Muscle layer of duodenum (tissue), 2 donors: Measurements from ENCODE around the gene SORCS2.

Experiments
- H3K27ac ChIP-seq: one replicate; pipeline ENCODE4 v1.7.0; 2013; ENCODE audit warnings: mild to moderate bottlenecking, low read length
- H3K27me3 ChIP-seq: one replicate; pipeline ENCODE4 v1.7.0; 2013; ENCODE audit warnings: low read depth, mild to moderate bottlenecking, control low read depth, low read length
- H3K36me3 ChIP-seq, 2 donors: one replicate each; pipeline ENCODE4 v1.7.0; 2013; ENCODE audit warnings: low read length in 2 of 2, control low read depth in 1 of 2, mild to moderate bottlenecking in 1 of 2; ENCODE audit not compliant: insufficient read depth in 2 of 2, control insufficient read depth in 1 of 2
- H3K4me1 ChIP-seq, 2 donors: one replicate each; pipeline ENCODE4 v1.7.0; 2013; ENCODE audit warnings: low read length in 2 of 2, mild to moderate bottlenecking in 2 of 2, control low read depth in 1 of 2, moderate library complexity in 1 of 2; ENCODE audit not compliant: insufficient read depth in 2 of 2, control insufficient read depth in 1 of 2
- H3K4me3 ChIP-seq, 2 donors: one replicate each; pipeline ENCODE4 v1.7.0; 2013; ENCODE audit warnings: low read length in 2 of 2, low read depth in 1 of 2, mild to moderate bottlenecking in 1 of 2
- H3K9me3 ChIP-seq, 2 donors: one replicate each; pipeline ENCODE4 v1.7.0; 2013; ENCODE audit warnings: low read length in 2 of 2, control low read depth in 1 of 2, mild to moderate bottlenecking in 1 of 2; ENCODE audit not compliant: control insufficient read depth in 1 of 2
- donor health status: healthy.

The SORCS2 gene

DNA sequence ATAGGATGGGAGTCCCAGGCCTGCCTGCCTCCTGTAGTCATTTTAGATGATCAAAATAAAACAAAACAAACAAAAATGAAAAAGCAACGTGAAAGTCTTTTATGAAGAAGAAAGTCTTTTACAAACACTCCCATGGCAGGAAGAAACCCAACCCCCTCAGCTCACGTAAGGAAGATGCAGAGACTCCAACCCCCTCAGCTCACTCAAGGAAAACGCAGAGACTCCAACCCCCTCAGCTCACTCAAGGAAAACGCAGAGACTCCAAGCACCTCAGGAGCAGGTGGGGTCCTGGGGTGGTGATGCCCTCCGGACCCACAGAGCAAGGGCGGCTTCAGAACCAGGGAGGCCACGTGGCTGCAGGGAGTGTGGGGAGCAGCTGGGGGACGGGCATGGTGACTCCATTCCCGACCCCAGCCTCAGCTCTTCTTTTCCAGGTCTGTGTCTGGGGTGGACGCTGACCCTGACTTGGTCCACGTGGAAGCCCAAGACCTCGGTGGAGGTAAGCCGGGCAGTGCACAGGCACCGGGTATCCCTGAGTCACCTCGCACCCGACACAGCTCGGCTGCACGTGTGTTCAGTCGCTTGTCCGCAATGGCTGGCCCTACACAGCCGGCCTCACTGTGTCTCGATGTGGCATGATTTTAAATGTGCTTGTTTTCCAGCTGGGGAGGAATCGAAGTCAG lies 468.9 kb downstream of the SORCS2 start:
- H3K36me3 ChIP-seq = no peaks in the 10 kb centered on the region
- no peak overlapping the region for H3K4me3 ChIP-seq
- H3K9me3 ChIP-seq = no peaks in the 10 kb centered on the region
- no peaks in the 10 kb centered on the region for H3K4me1 ChIP-seq
- H3K27ac ChIP-seq = no peak overlapping the region
- no peaks in the 10 kb centered on the region for H3K27me3 ChIP-seq

DNA sequence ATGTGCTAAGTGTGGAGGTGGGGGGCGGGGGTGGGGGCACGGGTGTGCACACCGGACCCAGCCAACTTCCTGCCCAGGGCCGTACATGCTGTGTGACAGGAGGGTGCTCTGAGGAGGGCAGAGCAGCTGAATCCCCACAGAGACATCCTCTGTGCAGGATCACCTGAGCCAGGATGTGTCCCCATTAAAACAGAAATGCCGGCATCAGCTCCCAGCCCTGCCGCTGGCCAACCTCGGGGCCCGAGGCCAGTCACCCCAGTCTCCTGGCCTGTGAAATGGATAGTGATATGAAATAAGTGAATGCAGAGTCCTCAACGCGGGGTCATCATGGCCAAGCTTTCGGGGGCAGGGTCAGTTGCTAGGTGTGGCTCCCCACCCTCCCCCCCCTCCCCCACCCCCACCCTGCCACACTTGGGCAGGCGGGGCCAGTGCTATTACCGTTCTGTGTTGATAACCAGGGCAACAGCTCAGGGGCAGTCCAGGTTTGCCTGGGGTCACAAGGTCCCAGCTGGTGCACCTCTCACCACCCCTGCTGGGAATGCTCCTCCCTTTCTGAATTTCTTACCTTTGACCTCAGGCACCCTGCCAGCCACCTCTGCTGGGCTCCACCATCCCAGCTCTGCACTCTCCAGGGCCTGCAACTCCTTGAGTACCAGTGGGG lies 469.6 kb downstream of the SORCS2 start:
- no peaks in the 10 kb centered on the region for H3K27me3 ChIP-seq
- no peak overlapping the region for H3K27ac ChIP-seq
- H3K4me1 ChIP-seq = no peaks in the 10 kb centered on the region
- no peak overlapping the region for H3K4me3 ChIP-seq
- no peaks in the 10 kb centered on the region for H3K9me3 ChIP-seq
- H3K36me3 ChIP-seq = no peaks in the 10 kb centered on the region

DNA sequence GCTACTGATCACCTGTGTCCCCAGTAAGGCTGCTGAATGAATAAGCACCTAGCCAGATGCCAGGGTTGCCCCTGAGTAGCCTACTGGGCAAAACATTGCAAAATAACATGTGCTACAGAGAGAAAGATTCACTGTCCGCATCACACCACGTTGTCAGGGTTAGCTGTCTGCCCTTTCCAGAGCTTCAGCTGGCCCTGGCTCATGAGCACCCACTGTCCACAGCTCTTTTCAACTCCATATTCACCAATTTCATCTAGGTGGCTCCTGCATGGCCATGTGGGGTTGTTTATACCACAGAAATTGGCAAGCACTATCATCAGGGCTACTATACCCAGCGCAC lies 470.1 kb downstream of the SORCS2 start:
- no peaks in the 10 kb centered on the region for H3K27me3 ChIP-seq
- no peaks in the 10 kb centered on the region for H3K4me1 ChIP-seq
- no peaks in the 10 kb centered on the region for H3K9me3 ChIP-seq
- no peak overlapping the region for H3K4me3 ChIP-seq
- no peaks in the 10 kb centered on the region for H3K36me3 ChIP-seq
- H3K27ac ChIP-seq = no peak overlapping the region

DNA sequence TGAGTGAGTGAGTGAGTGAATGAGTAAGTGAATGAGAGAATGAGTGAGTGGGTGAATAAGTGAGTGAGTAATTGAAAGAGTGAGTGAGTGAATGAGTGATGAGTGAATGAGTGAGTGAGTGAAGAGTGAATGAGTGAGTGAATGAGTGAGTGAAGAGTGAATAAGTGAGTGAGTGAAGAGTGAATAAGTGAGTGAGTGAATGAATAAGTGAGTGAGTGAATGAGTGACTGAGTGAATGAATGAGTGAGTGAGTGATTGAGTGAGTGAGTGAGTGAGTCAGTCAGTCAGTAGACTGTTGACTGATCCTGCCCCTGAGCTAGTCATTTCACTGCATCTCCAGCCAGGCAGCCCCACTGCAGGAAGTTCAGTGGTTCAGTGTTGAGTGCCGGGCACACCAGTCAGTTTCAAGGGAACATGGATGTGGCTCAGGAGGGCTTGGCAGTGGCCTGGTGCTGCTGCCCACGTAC lies 470.8 kb downstream of the SORCS2 start:
- Histone ChIP-seq H3K4me3 (no peak overlapping the region), H3K27me3 (no peaks in the 10 kb centered on the region), H3K9me3 (no peaks in the 10 kb centered on the region), H3K4me1 (no peaks in the 10 kb centered on the region), H3K27ac (no peak overlapping the region), H3K36me3 (no peaks in the 10 kb centered on the region)

DNA sequence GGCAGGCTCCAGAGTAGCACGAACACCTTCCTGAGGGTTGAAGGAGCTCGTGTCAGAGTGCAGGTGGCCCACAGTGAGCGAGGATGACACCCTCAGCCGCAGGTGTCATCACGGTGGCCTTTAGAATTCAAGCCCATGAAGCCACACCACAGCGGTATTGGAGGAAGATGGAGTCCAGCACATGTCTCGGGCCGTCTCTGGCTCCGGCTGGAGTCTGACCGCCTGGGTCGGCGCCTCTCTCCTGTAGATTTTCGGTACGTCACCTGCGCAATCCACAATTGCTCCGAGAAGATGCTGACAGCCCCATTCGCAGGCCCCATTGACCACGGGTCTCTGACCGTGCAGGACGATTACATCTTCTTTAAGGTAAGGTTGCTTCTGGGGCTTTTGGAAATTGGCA lies 471.8 kb downstream of the SORCS2 start:
- Histone ChIP-seq H3K9me3 (no peaks in the 10 kb centered on the region), H3K27ac (no peak overlapping the region), H3K36me3 (no peaks in the 10 kb centered on the region), H3K4me3 (no peak overlapping the region), H3K4me1 (no peaks in the 10 kb centered on the region), H3K27me3 (no peaks in the 10 kb centered on the region)

DNA sequence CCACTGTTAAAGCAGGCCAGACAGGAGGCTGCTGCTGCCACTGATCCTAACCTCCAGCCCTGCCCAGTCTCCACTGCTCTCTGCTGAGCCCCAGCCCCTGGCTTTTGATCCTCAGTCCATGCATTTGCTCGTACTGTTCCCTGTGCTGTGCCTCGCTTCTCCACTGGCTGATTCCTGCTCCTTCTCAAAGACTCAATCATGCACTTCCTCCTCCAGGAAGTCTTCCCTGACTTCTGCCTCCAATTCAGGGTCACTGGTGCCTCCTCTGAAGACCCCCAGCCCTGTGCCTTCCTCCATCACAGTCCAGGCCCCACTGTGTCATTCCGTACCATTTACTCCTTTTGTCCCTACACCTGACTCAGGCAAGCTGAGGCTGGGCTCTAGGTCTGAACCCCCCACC lies 473.0 kb downstream of the SORCS2 start:
- H3K27ac ChIP-seq = no peak overlapping the region
- H3K4me1 ChIP-seq = no peaks in the 10 kb centered on the region
- no peak overlapping the region for H3K4me3 ChIP-seq
- no peaks in the 10 kb centered on the region for H3K36me3 ChIP-seq
- no peaks in the 10 kb centered on the region for H3K27me3 ChIP-seq
- H3K9me3 ChIP-seq = no peaks in the 10 kb centered on the region

DNA sequence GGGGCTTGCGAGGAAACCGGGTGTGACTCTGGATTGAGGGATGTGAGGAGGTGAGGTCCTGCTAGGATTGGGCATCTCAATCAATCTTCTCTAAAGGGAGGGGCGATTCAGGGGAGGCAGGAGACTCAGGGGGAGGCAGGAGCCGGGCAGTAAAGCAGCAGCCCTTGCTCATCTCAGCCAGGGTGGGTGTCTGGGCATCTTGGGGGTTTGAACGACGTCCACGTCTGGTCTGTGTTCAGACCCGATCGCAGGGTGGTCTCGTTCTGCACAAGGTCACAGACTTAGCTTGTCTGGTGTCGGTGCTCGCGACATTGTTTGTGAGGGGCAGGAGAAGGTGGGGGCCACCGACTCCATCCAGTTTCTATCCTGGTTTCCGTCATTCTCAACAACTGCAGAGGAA lies 473.7 kb downstream of the SORCS2 start:
- no peaks in the 10 kb centered on the region for H3K4me1 ChIP-seq

DNA sequence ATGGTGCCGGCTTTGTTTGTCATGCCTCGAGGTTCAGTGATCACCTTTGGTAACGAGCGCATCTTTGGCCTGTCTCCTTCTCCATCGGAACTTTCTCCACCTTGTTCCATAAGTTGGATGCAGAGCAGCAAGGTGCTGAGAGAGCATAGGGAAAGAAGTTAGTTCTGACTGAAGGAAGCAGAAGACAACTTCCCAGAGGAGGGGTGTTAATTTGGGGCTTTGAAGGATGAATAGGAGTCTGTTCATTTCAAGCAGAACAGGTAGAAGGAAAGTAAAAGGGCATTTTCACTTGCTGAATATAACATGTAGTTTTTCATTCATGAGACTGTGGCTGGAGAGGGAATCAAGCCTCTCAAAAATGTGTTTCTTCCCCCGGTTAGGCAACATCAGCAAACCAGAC lies 474.4 kb downstream of the SORCS2 start:
- H3K27ac ChIP-seq = no peak overlapping the region
- no peak overlapping the region for H3K4me3 ChIP-seq
- H3K4me1 ChIP-seq = no peaks in the 10 kb centered on the region
- H3K36me3 ChIP-seq = no peaks in the 10 kb centered on the region
- peaks cover 0 to 11% of the 10 kb centered on the region in 2 donors for H3K9me3 ChIP-seq
- H3K27me3 ChIP-seq = no peaks in the 10 kb centered on the region

More for the DNA sequence above, 473.7 kb downstream of the SORCS2 start:
- Histone ChIP-seq H3K27me3 (no peaks in the 10 kb centered on the region), H3K36me3 (no peaks in the 10 kb centered on the region), H3K9me3 (peaks cover 0 to 5% of the 10 kb centered on the region in 2 donors), H3K27ac (no peak overlapping the region), H3K4me3 (no peak overlapping the region)

DNA sequence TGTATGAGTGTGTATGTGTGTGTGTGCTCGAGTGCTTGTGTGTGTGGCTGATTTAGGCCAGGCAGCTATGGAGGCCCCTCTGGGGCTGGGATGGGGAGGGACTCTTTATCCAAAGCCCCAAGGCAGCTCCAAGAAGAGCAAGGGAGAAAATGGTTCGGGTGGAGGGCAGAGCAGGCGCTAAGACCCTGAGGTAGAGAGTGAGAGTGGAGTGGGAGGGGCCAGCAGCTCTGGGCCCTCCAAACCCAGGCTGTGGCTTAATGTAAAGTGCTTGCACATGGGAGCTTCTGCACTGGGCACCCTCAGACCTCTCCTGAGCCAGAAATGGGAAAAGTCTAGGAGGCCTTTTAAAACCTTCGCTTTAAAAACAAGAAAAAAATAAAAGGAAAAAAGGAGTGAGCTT lies 475.9 kb downstream of the SORCS2 start:
- Histone ChIP-seq H3K36me3 (no peaks in the 10 kb centered on the region), H3K27ac (no peak overlapping the region), H3K4me1 (no peaks in the 10 kb centered on the region), H3K27me3 (no peaks in the 10 kb centered on the region), H3K9me3 (peaks cover 0 to 11% of the 10 kb centered on the region in 2 donors), H3K4me3 (no peak overlapping the region)

DNA sequence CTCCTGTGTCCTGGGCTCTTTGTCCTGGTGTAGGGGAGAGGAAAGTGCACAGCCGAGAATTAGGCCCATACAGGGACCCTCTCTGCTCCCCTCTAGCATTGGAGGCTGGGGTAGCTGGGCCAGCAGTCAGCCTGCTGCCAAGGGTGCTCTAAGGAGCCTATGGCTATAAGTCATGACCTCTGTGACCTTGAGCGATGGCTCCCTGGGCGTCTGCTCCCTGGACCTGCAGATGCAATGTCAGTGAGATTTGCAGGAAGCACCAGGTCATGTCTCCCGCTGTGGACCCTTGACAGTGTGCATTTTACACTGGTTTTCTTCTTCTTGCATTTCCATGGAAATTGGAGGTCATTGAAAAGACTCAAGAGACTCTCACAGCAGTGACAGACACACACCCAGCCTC lies 476.5 kb downstream of the SORCS2 start:
- H3K9me3 ChIP-seq = peaks cover 0 to 11% of the 10 kb centered on the region in 2 donors
- H3K36me3 ChIP-seq = no peaks in the 10 kb centered on the region
- H3K27me3 ChIP-seq = no peaks in the 10 kb centered on the region
- H3K4me1 ChIP-seq = no peaks in the 10 kb centered on the region
- no peak overlapping the region for H3K4me3 ChIP-seq
- no peak overlapping the region for H3K27ac ChIP-seq

DNA sequence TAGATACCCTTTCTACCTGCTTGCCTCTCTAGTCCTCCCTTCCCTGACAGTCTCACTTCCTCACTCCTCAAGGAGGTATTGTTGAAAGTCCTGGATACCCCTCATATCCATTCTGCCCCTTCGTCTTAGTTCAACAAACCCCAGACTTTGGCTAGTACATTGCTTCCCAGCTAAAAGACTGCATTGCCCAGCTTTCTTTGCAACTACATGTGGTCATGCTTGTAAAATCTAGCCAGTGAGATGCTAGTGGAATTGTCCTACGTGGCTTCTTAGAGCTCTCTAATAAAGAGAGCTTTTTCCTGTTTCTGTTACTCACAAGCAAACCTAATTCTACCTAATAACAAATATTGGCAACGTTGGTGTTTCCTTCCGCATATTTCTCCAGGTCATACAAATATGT lies 480.3 kb downstream of the SORCS2 start:
- Histone ChIP-seq H3K4me3 (no peak overlapping the region), H3K27me3 (no peaks in the 10 kb centered on the region), H3K4me1 (peaks cover 0 to 8% of the 10 kb centered on the region in 2 donors), H3K9me3 (peaks cover 0 to 11% of the 10 kb centered on the region in 2 donors), H3K27ac (no peak overlapping the region), H3K36me3 (no peaks in the 10 kb centered on the region)

DNA sequence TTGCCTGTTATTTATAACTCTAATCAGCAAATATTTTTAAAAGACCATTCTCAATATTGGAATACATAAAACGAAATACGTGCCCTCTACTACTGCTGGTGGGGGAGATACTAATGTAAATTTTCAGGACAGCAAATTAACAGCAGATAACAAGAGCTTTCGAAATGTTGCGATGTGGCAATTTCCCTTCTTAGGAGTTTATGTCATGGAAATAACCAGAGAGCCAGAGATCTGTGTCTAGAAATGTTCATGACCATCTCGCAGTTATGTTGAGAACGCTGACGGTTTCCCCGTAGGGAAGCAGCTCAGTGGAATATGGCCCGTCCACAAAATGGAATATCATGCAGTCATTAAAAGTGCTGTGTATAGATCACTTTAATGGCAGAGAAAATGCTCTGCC lies 480.8 kb downstream of the SORCS2 start:
- no peak overlapping the region for H3K27ac ChIP-seq

More for the DNA sequence above, 480.8 kb downstream of the SORCS2 start:
- Histone ChIP-seq H3K27me3 (no peaks in the 10 kb centered on the region), H3K36me3 (no peaks in the 10 kb centered on the region), H3K4me3 (no peak overlapping the region), H3K9me3 (peaks cover 0 to 11% of the 10 kb centered on the region in 2 donors), H3K4me1 (peaks cover 0 to 8% of the 10 kb centered on the region in 2 donors)
